ENCODE data around the gene ELOVL3.

- TF ChIP-seq CTCF (IDR thresholded peaks at IDR 0.05) (no peak), POLR2A (IDR thresholded peaks at IDR 0.05) (no peak)
Observed at GRCh38 chr10:102255404-102255803, 29.3 kb downstream of the ELOVL3 start.

Data from adrenal gland (tissue), 5 donors.